ENCODE measurements around the gene MYL3. TPM values are rescaled to one million over a fixed set of nuclear protein-coding genes. Genes with fewer than 3 reads are reported as not detected.

MYL3 gene
- total and polyA plus RNA-seq, 2 experiments from 2014 or later: not detected

DNA sequence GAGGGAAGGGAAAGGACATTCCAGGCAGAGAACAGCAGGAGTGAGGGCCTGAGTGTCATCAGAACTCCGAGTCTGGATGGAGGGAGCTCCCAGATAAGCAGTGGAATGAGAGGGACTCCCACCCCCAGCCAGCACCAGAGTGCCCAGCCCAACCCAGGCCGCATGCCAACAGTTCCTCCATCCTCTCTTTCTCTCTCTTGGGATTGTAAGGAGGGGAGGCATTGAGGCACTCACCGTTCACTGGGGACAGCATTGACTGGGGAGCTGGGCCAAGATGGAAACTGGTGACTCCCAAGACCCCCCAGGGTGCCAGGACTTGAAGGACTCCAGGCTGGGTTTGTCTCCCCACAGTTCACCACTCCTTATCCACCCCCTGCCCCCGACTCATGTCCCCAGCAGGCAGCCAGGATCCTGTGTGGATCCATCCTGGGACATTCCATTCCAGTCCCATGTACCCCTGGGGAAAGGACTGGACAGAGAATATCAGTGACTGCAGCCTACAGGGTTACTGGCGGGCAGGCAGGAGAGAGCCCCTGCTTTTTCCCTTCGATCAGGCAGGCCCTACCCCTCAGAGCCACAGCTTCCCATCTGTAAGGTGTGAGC, 30.0 kb upstream of the MYL3 start:
- Histone ChIP-seq H2AFZ (peak overlapping the region; percentile 82; the same call in 1 of the 2 replicates), H3K4me3 (no peak overlapping the region), H3K27ac (no peak overlapping the region), H3K4me2 (ENCODE audit: unreplicated experiment) (no peak overlapping the region), H3K9me2 (ENCODE audit: insufficient read depth) (no peaks in the 10 kb centered on the region), H3K9ac (no peak overlapping the region), H3K79me2 (ENCODE audit: insufficient read depth) (no peaks in the 10 kb centered on the region), H4K20me1 (ENCODE audit: insufficient read depth) (no peaks in the 10 kb centered on the region), H3F3A (ENCODE audit: insufficient read depth) (no peaks in the 10 kb centered on the region), H3K9me3 (ENCODE audit: low read depth) (no peaks in the 10 kb centered on the region), H3K36me3 (ENCODE audit: low read depth) (no peaks in the 10 kb centered on the region), H3K4me1 (ENCODE audit: insufficient read depth) (no peaks in the 10 kb centered on the region), H3K27me3 (replicated peaks; ENCODE audit: insufficient read depth) (no peaks in the 10 kb centered on the region)
- in situ Hi-C loops (cut with MboI): loop anchor here (10.0 kb wide), 1 partner anchor 178 kb away; the partner anchor contains the start of gene PRSS50
- no peak for TF ChIP-seq EZH2phosphoT487 (IDR thresholded peaks at IDR 0.05; ENCODE audit: insufficient read depth, low read depth)
- DNase-seq: no peak
- WGBS, 2 experiments (ENCODE audit: low coverage in 1 of 2, low lambda C conversion rate in 2 of 2, missing lambda C conversion rate in 2 of 2): 47 to 53% methylated on average over 6 of the region's 6 CpGs

DNA sequence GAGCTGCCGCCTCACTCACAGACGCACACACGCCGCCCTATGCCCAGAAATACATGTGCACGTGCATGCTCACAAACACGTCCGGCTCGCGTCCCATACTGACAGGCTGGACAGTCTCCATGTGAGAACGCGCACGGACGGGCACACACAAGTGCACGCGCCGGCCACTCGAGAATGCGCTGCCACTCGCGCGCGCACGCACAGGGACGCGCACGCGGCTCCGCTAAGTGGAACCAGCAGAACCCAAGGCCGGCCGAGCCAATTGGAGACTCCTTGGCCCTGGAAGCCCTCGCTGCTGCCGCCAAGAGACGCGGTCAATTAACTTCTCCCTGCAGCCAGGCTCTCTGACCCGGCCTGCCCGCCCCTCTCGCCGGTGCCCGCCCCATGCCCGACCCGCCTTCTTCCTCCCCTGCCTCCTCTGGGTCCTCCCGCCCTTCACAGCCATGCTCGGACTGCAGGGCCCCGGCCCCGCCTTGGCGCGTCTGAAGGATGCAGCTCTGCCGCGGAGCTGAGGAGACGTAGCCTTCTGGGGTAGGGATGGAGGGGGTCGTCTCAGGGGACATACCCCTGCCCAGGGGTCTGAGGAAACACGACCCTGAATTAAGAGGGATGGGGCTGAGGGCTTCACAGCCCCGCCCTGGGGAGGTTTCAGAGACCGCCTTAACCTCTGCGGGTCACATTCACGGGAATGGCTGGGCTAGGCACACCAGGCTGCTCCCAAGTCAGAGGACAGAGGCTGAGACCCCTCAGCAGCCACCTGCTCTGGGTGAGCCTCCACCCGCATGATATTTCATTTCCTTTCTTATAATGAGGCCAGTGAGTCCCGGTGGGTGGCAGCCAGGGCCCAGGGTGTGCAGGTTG, 29.3 kb upstream of the MYL3 start:
- peak overlapping the region; percentile 70 for H3K4me3 ChIP-seq
- in situ Hi-C loops (cut with MboI): loop anchor here (10.0 kb wide), 1 partner anchor 178 kb away; the partner anchor contains the start of gene PRSS50

GRCh38 chr3:46891132-46891531, 27.9 kb upstream of the MYL3 start:
- WGBS, 2 experiments (ENCODE audit: low coverage in 1 of 2, low lambda C conversion rate in 2 of 2, missing lambda C conversion rate in 2 of 2): 70 to 75% methylated on average over 3 of the region's 3 CpGs

More for the DNA sequence above, 29.3 kb upstream of the MYL3 start:
- Histone ChIP-seq H3K79me2 (ENCODE audit: insufficient read depth) (no peaks in the 10 kb centered on the region), H2AFZ (peak overlapping the region; percentile 82), H3K9ac (peak overlapping the region; percentile 16; the same call in 1 of the 2 replicates), H3K4me2 (ENCODE audit: unreplicated experiment) (peak overlapping the region; percentile 85), H3K4me1 (ENCODE audit: insufficient read depth) (no peaks in the 10 kb centered on the region), H3F3A (ENCODE audit: insufficient read depth) (no peaks in the 10 kb centered on the region), H3K27ac (no peak overlapping the region), H3K9me2 (ENCODE audit: insufficient read depth) (no peaks in the 10 kb centered on the region), H3K9me3 (ENCODE audit: low read depth) (no peaks in the 10 kb centered on the region), H4K20me1 (ENCODE audit: insufficient read depth) (no peaks in the 10 kb centered on the region), H3K27me3 (replicated peaks; ENCODE audit: insufficient read depth) (no peaks in the 10 kb centered on the region), H3K36me3 (ENCODE audit: low read depth) (no peaks in the 10 kb centered on the region)
- DNase-seq: peak; percentile 78
- WGBS, 2 experiments (ENCODE audit: low coverage in 1 of 2, low lambda C conversion rate in 2 of 2, missing lambda C conversion rate in 2 of 2): 4 to 5% methylated on average over 47 to 55 of the region's 58 CpGs
- no peak for TF ChIP-seq EZH2phosphoT487 (IDR thresholded peaks at IDR 0.05; ENCODE audit: insufficient read depth, low read depth)
- TF ChIP-seq EZH2 (IDR thresholded peaks at IDR 0.05; ENCODE audit: insufficient read depth, poor library complexity, severe bottlenecking): no peak

DNA sequence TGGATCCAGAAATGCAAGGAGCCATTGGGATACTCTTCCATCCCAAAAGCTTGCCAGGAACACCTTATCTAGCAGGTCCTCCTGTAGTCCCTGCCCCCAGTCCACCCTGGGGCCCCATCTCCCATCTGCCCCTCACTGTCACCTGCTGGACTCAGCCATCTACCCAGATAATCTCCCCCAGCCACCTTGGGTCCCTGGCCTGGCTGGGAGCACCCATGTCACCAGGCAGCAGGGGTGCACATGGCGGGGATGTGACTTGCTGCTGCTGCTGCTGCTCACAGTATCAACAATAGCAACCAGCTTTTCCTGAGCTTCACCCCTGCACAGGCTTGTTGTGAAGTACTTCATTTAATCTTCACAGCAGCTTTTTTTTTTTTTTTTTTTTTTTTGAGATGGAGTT, 26.9 kb upstream of the MYL3 start:
- 89 to 100% methylated on average over 1 of the region's 1 CpG for WGBS, 2 experiments (ENCODE audit: low coverage in 1 of 2, low lambda C conversion rate in 2 of 2, missing lambda C conversion rate in 2 of 2)
- TF ChIP-seq EZH2phosphoT487 (IDR thresholded peaks at IDR 0.05; ENCODE audit: insufficient read depth, low read depth) (no peak), EZH2 (IDR thresholded peaks at IDR 0.05; ENCODE audit: insufficient read depth, poor library complexity, severe bottlenecking) (no peak)
- no peaks in the 10 kb centered on the region for H3K9me3 ChIP-seq (ENCODE audit: low read depth)
- no peak overlapping the region for H2AFZ ChIP-seq
- H3K4me1 ChIP-seq (ENCODE audit: insufficient read depth): no peaks in the 10 kb centered on the region
- H3K4me3 ChIP-seq: no peak overlapping the region
- H3K27me3 ChIP-seq (replicated peaks; ENCODE audit: insufficient read depth): no peaks in the 10 kb centered on the region
- no peaks in the 10 kb centered on the region for H3K36me3 ChIP-seq (ENCODE audit: low read depth)
- no peak overlapping the region for H3K9ac ChIP-seq
- in situ Hi-C loops (cut with MboI): loop anchor here (10.0 kb wide), 1 partner anchor 175 kb away; the partner anchor contains the start of gene PRSS50
- no peak overlapping the region for H3K27ac ChIP-seq
- H3K79me2 ChIP-seq (ENCODE audit: insufficient read depth): no peaks in the 10 kb centered on the region
- DNase-seq: no peak
- H4K20me1 ChIP-seq (ENCODE audit: insufficient read depth): no peaks in the 10 kb centered on the region
- no peaks in the 10 kb centered on the region for H3K9me2 ChIP-seq (ENCODE audit: insufficient read depth)
- H3F3A ChIP-seq (ENCODE audit: insufficient read depth): no peaks in the 10 kb centered on the region
- H3K4me2 ChIP-seq (ENCODE audit: unreplicated experiment): no peak overlapping the region

More at GRCh38 chr3:46891132-46891531, 27.9 kb upstream of the MYL3 start:
- Histone ChIP-seq H3K4me2 (ENCODE audit: unreplicated experiment) (no peak overlapping the region), H4K20me1 (ENCODE audit: insufficient read depth) (no peaks in the 10 kb centered on the region), H3K79me2 (ENCODE audit: insufficient read depth) (no peaks in the 10 kb centered on the region), H3K27me3 (replicated peaks; ENCODE audit: insufficient read depth) (no peaks in the 10 kb centered on the region), H3K9ac (no peak overlapping the region), H3K4me1 (ENCODE audit: insufficient read depth) (no peaks in the 10 kb centered on the region), H3K9me3 (ENCODE audit: low read depth) (no peaks in the 10 kb centered on the region), H3K36me3 (ENCODE audit: low read depth) (no peaks in the 10 kb centered on the region), H3F3A (ENCODE audit: insufficient read depth) (no peaks in the 10 kb centered on the region), H2AFZ (no peak overlapping the region), H3K4me3 (no peak overlapping the region), H3K27ac (no peak overlapping the region), H3K9me2 (ENCODE audit: insufficient read depth) (no peaks in the 10 kb centered on the region)
- no peak for TF ChIP-seq EZH2phosphoT487 (IDR thresholded peaks at IDR 0.05; ENCODE audit: insufficient read depth, low read depth)
- DNase-seq: no peak
- in situ Hi-C loops (cut with MboI): loop anchor here (10.0 kb wide), 1 partner anchor 176 kb away; the partner anchor contains the start of gene PRSS50

Measured in GM23248 (cell line).